HG03342 (cell line): ENCODE measurements around the gene CNMD.
"Not testable (repeated sequence)": the region's sequence is repeated elsewhere in the genome, so short reads cannot be mapped to it uniquely, and the experiment has no call there.

Experiments
- ATAC-seq: cut with Tn5 transposase; IDR thresholded peaks from one replicate; pipeline ENCODE4 v1.9.1; 2021; ENCODE audit warnings: mild to moderate bottlenecking, moderate library complexity; ENCODE audit not compliant: unreplicated experiment

The CNMD gene

DNA sequence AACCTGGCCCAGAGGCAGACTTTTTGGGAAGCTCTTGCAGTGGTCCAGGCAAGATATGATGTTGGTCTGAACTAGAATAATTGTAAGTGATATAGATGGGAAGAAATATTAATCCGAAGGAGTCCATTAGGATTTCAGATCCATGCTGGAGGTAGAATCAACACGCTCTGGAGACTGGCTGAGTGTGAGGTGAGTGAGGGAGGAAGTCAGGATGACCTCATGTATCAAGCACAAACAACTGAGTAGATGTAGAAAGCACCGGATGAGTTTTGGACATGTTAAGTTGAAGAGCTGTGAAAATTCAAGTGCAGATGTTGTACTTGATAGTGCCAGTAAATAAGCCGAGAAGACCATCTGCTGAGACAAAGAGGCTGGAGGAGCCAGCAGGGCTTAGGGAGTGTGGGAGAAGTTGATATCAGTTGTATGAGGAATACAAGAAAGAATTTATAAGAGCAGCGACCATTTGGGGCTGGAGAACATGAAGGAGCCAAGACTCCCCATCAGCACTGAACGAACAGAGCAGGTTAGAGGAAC, 5.3 kb upstream of the CNMD start:
- ATAC-seq: no peak

DNA sequence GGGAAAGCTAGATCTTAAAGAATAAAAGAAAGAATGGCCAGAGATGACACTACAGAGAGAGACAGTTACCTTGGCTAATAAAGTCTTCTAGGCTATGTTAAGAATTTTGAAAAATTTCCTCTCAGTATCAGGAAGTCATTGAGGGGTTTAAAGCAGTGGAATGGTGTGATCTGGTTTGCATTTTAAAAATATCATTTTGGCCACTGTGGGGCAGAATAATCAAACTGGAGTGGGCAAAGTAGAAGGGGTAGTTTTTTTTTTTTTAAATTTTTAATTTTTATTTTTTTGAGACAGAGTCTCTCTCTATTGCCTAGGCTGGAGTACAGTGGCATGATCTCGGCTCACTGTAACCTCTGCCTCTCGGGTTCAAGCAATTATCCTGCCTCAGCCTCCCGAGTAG, 4.4 kb upstream of the CNMD start:
- ATAC-seq: no peak

DNA sequence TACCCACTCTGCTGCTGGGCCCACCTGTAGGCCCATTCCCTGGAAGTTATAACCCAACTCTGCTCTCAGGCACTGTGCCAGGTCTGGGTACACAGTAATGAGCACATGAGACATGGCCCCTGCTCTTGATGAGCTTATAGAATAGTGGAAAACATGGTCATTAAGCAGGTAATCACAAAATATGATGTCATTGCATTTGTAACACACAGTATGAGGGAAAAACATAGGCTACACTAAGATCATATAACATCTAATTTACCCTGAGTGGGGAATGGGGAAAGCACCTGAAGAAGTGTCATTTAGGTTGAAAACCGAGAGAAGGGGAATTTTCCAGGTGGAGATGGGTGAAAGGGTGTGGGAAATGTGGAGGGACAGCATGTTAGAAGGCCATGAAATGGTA, 3.9 kb upstream of the CNMD start:
- no peak for ATAC-seq

DNA sequence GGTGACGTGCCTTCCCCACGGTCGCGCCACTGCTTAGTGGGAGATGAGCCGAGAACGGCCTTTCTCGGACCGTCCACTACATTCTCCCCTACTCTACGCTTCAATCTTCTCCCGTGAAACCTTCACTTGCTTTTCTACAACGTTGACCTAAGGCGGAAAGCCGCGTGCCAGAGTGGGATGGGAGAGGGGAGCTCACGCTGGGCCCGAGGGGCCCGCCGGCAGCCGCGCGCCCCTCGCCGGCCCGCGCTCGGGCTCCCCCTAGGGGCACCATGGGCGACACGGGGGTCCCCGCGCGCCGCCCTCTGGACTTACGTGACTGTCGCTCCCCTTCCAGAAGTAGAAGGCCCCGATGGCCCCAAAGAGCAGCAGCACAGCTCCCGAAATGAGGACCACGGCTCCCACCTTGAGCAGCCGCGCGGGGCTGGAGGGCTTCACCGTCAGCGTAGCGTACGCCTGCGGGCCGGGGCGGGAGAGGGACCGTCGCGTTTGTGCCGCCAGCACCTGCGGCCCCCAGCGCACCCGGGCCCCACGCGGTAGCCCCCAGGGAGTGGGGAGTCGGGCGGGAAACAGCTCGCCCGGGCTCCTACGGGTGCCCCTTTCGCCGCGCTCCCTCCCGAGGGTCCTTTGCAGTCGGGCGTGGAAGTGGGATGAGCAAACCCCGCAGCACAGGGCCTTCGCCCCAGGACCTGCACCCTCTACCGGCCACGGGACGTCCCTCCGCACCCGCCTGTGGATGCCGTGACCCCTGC, 727 bp downstream of the CNMD start:
- peak; percentile 52 for ATAC-seq

DNA sequence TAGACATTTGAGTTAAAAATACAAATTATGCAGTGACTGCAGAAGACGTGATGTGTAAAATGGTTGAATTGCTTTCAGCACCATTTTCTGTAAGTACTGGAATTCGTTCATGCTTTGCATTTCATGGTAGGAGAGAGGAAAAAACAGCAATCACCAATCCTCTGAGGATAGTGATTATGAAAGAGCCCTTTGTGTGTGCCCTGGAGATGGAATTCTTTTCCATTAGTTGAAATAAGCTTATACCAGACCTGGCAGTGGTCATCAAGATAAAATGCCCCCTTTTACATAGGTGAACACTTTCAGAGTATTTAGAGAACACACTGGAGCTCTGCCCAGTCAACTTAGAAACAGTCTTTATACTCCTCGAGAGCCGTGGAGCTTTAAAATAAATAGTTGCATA, 1.7 kb downstream of the CNMD start:
- ATAC-seq: no peak

DNA sequence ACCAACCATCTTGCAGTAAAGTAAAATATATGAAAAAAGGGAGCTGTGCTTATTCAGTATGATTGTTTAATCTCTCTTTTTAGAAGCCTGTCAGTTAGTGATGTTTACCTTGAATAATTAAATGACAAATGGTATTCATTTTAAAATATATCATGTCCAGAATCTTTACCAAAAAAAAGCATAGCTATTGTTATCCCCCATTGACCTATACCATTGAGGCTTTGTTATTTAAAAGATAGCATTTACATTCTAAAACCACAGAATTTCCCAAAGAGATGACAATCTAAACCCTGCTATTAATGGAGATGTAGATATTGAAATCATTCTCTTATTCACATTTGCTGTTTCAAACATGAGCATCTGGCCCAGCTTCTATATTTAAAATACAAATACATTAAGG, 2.2 kb downstream of the CNMD start:
- ATAC-seq: no peak

DNA sequence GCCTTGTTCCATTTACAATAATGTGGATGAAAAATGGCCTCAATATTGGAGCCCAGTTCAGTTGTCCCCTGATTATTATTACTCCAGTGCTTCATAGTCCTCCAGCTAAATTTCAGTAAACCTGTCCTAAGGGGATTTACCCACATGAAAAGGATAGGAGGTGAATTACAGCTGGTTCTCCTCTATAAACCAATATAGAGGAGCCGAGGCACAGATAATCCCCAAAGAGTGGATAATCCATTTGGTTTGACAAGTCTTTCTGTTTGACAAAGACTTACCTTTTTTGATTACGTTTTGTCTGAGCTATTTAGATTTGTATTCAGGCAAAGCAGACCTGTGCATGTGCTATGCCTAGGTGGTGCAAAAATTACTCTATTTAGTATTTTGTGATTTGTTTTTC, 2.7 kb downstream of the CNMD start:
- ATAC-seq: no peak

DNA sequence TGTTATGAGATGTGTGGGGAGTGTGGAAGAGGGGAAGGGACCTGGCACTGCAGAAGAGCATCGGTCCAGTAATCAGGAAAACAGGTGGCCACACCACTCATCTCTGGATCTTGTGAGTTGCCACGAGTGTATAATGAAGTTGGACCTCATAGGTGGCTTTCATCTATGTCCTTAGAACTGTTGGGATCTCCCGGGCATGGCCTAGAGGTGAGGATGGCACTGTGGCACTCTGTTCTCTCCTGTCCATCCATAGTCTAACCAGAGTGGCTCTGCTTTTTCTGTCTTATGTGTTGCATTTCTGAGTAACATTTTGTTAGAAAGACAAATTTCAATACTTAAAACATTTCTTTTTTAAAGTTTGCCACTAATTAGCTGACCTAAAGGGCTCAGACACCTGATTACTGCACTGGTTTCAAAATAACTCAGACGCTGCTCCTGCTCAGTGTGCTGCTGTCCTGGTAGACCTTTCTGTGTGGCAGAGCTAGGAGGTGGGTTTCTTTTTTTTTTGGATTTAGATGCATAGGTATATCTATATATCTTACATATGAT, 5.5 kb downstream of the CNMD start:
- ATAC-seq: no peak

DNA sequence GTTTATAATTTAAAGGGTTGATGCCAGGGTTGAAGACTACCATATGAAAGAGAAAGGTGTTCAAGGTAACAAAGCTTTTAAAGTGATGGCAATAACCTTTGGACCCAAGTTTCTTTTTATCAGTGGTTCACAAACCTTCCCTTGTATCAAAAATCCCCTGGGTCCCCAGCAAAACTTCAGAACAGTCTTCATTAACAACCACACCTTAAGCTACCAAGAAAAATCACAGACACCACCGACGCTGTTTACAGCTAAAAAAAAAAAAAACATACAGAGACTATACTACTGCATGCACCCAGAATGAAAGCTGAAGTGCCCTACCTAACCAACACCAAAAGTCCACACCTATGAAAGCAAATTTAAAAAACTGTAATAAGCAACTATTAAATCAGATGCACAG, 13.4 kb downstream of the CNMD start:
- ATAC-seq: no peak

DNA sequence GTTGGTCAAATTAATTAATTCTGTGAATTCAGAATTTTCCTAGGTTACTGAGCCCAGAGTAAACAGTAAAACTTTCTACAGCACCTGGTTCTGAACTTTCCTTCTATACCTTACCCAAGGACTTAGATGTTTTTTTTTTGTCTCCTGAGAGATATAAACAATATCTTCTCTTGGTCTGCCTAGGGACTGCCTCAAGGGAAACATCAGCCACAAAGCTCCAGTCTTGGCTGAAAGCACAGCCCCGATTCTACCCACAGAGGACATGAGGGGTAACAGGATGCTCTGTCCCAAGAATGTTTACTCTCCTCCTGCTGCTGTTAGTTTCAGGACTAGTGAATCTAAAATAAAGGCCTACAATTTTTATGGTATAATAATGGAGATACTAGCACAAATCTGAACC, 14.3 kb downstream of the CNMD start:
- no peak for ATAC-seq

DNA sequence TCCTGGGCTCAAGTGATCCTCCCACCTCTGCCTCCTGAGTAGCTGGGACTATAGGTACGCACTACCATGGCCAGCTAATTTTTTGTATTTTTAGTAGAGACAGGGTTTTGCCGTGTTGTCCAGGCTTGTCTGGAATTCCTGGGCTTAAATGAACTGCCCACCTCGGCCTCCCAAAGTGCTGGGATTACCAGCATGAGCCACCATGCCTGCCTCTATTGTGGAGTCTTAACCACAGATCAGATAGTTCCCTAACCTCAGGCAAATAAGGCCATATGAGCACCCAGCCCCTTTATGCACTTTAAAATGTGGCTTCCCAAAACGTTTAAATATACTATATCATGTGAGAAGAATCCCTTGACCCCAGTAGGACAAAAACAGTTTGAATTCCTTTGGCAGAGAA, 16.4 kb downstream of the CNMD start:
- ATAC-seq: no peak

DNA sequence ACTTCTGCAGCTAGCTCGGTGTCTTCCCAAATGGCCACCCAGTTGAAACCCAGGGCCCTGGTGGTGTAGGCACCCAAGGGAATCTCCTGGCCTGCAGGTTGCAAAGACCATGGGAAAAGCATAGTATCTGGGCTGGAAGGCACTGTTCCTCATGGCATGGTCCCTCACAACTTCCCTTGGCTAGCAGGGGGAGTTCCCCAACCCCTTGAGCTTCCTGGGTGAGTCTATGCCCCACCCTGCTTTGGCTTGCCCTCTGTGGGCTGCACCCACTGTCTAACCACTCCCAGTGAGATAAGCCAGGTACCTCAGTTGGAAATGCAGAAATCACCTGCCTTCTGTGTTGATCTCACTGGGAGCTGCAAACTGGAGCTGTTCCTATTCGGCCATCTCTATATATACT, 18.3 kb downstream of the CNMD start:
- ATAC-seq: not testable (repeated sequence)

DNA sequence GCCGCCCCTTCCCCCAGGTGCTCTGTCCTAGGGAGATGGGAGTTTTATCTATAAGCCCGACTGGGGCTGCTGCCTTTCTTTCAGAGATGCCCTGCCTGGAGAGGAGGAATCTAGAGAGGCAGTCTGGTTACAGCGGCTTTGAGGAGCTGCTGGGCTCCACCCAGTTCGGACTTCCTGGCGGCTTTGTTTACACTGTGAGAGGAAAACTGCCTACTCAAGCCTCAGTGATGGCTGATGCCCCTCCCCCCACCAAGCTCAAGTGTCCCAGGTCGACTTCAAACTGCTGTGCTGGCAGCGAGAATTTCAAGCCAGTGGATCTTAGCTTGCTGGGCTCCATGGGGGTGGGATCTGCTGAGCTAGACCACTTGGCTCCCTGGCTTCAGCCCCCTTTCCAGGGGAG, 18.7 kb downstream of the CNMD start:
- ATAC-seq: not testable (repeated sequence)

DNA sequence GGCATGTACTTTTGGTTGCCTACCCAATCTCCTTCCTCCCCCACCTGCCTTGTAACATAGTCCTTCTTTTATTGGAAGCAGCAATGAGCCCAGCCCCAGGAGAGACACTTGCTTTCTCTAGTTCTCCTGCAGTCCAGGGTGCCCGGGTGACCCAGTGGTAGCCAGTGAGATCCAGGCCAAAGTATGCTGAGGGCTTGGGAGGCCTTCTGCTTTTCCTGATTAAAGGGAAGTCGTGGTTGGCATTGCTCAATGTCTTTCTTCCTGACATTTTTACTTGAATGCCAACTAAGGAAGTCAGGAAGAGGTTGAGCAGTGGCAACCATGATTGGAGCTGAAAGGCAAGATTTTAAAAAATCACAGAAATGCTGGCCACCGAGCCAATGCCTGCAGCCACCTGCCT, 25.7 kb downstream of the CNMD start:
- no peak for ATAC-seq

DNA sequence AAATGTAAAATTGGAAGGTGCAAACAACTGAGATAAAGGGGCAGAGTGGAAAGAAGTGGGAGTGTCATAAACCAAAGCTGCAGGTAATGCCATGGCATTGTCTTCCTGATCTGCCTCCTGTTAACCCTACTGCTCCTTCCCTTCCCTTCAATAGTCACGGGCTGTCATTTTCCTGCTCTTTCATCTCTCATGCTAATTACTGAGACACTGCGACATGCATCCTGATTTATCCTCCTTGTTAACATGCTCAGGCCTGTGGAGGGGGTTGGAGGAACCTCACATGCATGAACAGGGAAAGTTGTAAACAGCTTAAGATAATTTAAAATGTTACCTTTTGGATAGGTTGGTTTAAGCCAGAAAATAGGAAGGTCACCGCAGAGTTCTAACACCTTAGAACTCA, 27.2 kb downstream of the CNMD start:
- no peak for ATAC-seq

DNA sequence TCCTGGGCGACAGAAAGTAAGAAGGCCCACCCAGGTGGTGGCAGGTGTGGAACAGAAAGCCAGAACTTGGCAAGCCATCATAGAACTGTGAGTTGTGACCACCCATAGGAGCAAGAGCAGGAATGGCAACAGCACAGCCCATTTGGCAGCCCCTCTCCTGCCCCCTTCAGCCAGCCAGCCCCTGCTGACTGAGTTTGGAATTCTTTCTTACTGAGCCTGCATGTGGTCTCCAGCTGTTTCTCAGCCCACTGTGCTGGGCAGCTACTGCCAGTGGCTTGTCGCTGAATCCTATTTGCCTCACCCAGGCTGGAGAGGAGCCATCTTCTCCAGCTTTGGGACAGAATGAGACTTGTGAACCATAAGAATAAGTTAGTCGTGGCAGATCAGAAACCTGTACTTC, 28.3 kb downstream of the CNMD start:
- no peak for ATAC-seq

DNA sequence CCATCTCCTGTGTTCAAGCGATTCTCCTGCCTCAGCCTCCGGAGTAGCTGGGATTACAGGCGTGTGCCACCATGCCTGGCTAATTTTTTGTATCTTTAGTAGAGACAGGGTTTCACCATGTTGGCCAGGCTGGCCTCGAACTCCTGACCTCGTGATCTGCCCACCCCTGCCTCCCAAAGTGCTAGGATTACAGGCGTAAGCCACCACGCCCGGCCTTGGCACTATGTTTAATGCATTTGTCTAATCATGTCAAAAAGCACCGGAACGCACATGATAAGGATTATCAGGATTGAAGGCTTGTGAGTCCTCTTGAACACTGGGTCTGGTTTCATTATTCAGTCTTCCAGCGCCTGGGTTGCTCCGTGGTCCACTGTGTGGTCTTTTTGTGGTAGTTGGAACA, 31.4 kb downstream of the CNMD start:
- not testable (repeated sequence) for ATAC-seq

DNA sequence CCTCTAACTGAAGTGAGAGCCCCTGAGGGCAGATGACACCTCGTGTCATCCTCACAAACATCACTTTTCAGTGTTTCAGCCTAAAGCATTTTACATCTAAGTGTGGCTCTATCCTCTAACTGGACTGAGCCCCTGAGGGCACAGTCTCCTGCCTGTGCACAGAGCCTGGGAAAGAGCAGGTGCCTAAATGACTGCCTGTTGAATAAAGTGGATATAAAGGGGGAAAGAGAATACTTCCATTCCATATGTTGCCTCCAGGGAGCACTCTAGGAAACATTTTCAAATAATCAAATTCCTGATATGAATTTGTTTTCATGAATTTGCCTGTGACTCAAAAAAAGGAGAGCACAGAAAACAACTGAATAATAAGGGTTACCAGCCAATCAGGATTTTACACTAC, 32.2 kb downstream of the CNMD start:
- no peak for ATAC-seq

DNA sequence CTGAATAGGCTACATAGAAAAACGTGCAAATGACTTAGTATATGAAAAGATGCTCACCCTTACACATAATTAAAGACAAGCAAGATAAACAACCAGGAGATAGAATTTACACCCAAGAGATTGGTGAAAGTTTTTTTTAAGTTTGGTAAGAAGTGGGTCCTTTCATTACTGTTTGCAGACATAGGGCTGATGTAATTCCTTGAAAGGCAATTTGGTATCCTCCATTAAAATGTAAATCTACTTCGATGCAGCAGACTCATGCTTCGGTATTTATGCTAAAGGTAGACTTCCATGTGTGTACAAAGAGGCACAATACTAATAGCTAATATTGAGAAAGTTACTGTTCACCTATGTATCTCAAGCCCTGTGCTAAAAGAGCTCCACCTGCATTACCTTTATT, 33.5 kb downstream of the CNMD start:
- ATAC-seq: no peak

DNA sequence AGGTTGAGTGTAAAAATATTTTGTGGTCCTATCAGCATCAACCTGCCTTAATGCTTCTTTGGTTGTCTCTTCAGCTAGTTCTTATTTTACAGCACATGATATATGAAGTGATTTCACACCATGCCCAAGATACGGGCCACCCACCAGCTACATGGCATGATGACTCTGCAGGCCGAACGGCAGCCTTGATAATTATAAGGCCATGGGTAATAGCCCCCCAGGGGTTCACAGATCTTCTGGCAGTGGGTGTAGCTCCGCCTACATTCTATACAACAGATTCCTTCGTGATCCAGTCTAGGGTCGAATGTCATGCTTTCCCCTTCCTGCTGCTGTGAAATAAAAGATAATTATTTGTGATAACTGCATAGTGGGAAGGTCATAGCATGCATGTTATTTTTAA, 36.1 kb downstream of the CNMD start:
- ATAC-seq: no peak

DNA sequence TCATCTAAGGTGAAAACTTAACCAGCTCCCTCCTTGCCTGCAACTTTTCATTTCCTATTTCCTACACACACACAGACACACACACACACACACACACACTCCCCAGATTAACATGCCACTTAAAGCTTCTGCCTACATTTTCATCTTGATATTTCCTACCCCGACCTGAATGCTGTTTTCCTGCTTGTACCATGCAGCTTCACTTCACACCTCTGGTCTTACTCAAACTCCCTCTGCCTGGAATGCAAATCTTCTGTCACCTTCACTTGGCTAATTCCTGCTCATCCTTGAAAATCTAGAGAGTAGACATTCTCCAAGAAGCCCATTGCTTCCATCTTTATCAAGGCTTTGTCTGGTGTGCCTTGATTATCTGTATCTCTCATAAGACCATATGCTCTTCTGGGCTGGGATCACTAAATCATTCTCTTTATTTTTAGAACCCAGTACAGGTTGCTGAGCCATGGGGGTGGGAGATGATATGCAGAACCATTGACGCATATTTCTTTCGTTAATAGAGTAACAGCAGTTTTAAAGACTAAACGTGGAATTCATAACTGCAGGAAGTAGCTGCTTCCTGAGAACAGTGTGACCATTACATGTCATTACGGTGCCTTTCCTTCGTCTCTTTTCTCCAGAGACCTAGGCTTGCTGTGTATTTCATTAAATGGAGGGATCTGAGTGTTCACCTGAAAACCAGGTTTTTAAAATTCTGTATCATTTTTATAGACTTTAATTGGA, 37.7 kb downstream of the CNMD start:
- no peak for ATAC-seq

DNA sequence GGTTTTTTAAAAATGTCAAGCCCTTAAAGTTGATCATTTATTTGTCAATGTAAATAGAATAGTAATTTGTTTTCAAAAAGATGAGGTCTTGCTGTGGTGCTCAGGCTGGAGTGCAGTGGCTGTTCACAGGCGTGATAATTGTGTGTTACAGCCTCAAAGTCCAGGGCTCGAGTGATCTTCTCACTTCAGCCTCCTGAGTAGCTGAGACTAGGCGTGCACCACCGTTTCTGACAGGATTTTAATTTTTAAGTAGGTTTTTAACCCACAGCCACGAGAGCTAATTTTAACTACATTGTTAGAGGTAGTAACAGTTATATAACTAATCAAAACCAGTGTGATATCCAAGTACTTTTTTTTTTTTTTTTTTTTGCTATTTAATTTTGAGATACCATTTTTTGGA, 43.1 kb downstream of the CNMD start:
- no peak for ATAC-seq
